Stimulated activated CD8-positive, alpha-beta memory T cell treated with anti-CD3 and anti-CD28 coated beads, Interleukin-12 subunit alpha, Interleukin-12 subunit beta, amount 100 ng/mL, for 24 hours (primary cell): ENCODE measurements around the gene OAF.
"Not testable (repeated sequence)": the region's sequence is repeated elsewhere in the genome, so short reads cannot be mapped to it uniquely, and the experiment has no call there.

Source experiments
- DNase-seq: peaks from one replicate; pipeline ENCODE4 v3.0.0-alpha.2; 2020; ENCODE audit errors: extremely low read depth

The OAF gene

GRCh38 chr11:120241277-120241676 is 30.4 kb downstream of the OAF start:
- DNase-seq, result no peak

- DNase-seq, result no peak
Measured at GRCh38 chr11:120243221-120243620, 32.4 kb downstream of the OAF start.

DNA sequence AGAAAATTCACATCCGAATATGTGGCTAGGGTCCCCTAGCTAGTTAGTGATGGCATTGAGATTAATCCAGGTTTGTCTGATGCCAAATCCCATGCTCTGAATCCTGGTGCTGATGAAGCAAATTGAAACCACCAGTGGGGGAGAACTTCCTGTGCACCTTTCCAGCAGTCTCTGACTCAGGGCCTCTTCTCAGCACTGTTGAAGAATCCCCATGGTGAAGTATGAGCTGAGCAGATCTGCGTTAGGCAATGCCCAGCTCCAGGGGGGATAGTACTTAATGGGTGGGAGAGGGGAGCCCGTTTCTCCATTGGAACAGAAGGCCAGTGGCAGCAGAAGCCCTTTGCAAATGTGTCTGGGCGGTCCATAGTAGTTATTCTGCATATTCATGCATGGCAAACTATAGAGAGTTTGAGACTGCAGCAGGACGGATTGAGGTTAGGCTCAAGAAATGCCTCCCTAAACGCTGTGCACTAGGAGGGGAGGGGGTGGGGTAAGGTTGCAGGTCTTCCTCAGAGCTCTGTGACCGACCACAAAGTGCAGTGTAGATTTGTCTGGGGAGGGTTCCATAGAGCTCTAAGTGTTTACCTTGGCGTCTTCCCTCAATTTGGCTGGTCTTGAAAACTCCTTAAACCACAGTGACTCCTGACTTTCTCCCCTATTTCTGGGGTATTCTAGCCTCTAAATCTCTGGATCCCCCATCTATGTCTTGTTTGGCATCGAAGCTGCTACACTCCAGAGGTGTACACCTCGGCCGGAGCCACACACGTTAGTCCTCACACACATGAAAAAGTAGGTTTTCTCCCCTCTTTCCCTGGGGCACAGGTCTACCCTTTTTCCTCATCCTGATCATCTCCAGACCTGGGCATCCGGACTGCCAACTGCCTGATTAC is 33.9 kb downstream of the OAF start:
- no peak for DNase-seq

DNA sequence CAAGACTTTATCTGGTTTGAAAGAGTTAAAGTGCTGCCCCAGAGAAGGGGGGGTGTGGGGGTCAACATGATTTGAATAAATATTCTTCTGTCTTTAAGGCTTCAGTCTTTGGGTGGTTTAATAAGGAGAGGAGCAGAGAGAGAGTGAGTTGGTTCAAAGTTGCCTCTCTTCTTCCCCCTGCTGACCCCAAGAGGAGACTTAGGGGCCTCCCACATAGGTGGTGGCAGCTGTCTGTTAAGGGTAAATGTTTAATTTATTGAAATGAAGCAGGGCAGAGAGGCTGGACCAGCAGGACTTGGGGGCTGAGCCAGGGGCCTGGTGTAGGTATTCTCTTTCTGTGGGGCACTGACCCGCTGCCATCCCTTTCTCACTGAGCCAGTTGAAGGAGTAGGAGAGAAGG is 34.6 kb downstream of the OAF start:
- no peak for DNase-seq

GRCh38 chr11:120248551-120249278 is 37.9 kb downstream of the OAF start:
- DNase-seq, result no peak

GRCh38 chr11:120249279-120250262 is 38.7 kb downstream of the OAF start:
- DNase-seq, result no peak

DNA sequence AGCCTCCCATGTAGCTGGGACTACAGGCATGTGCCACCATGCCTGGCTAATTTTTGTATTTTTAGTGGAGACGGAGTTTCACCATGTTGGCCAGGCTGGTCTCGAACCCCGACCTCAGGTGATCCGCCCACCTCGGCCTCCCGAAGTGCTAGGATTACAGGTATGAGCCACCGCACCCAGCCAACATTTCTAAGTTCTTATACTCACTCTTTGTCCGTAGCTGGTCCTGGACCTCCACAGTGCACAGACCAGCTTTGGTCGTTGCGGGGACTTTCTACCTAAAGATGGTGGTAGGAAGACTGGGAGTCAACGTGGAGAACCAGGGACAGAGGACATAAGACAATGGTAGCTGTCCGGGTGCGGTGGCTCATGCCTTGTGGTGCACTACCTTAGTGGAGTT is 42.5 kb downstream of the OAF start:
- not testable (repeated sequence) for DNase-seq

DNA sequence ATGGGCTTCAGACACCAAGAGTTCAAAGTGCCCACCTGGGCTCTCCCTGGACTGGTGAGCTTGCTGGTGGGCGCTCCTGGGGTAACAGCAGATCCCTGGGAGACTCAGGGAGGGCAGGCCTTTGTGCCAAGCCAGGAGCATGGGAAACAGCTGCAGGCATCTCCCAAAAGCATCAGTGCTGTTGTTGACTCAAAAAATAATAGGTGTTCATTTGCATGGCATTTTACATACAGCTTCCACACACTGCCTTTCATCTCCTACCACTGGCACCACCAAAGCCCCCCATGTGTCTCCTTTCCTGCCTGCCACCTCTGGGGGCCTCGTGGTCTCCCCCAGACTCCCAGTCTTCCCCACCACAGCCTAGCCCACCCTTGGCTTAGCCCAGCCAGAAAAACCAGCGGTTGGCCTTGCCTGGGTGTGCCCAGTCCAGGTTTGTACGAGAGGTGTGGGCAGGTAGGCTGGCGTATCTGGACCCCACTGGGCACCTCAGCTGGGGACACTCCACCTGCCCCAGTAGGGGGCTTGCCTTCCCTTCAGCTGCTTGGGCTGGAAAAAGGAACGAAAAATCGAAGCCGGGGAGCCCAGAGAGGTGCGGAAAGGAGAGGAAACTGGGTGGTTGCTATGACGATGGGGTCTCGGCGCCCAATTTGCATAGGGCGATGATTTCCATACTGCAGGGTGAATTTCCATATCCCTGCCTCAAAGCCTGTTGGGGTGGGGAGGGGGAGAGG is 44.1 kb downstream of the OAF start:
- no peak for DNase-seq

- DNase-seq, result no peak
Measured at GRCh38 chr11:120255519-120255866, 44.7 kb downstream of the OAF start.

DNA sequence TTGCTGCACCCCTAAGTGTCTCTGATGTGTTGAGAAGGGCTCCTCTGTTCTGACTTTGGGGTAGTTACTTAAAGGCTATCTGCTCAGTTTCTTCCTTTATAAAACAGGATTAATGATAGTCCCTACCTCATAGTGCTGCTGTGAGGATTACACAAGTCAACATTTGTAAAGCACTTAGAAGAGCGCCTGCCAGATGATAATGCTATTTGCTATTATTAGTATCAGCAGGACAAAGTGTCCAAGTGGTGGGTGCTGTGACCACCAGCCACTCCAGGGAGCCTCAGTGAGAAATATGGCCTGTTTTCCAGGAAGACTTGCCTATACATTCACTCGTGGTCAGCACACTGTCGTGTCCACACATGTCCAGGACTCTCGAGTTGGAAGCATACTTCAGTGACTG is 45.3 kb downstream of the OAF start:
- DNase-seq, result no peak

DNA sequence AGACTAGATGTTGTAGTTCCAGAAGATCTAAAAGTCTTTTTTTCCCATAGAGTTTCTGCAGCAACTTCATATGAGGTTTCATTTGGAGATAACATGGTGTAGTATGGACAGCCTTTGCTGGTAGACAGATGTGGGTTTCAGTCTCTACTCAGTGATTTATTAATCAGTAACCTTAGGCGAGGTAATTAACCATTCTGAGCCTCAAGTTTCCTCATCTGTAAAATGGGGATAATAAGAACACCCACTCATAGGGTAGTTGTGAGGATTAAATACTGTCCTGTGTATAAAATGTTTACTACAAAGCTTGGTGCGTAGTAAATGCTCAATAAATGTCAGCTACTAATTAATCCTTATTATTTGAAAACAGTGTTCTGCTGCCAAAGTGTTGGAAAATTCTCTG is 45.9 kb downstream of the OAF start:
- DNase-seq, result no peak

DNA sequence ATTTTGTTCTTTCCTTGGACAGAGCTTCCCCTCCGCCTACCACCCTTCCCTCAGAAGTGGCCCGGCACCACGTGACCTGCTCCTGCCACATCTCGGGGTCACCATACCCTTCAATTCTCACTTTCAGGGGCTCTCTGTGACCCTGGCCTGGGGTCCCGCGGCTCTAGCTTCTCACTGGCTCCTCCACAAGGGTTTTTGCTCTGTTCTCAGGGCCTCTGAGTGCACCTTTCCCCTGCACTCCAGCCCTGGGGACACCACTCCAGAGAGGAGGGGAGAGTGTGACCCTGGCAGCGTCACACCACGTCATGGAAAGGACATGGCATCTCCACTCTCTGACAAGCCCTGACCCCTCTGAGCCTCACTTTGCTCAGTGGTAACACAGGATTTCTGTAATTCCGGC is 46.5 kb downstream of the OAF start:
- DNase-seq, result no peak

DNA sequence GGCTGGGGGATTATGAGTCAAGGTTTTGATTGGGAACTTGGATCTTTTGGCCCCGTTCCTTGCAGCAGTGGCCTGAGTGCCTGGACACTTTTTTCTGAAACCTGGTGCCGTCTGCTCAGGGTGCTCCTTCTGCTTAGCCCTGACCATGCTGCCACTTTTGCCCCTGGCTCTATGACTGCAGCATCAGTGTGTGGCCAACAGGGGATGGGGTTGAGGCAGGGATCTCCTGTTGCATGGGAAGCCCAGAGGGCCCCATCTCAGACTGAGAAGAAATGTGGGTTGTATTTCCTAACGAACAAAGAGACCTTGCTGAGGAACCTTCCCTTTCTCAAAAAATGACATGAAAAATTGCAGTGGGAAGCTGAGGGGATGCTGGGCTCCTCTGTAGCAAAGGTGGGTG is 47.8 kb downstream of the OAF start:
- no peak for DNase-seq

- DNase-seq, result no peak
Measured at GRCh38 chr11:120259241-120259640, 48.4 kb downstream of the OAF start.

DNA sequence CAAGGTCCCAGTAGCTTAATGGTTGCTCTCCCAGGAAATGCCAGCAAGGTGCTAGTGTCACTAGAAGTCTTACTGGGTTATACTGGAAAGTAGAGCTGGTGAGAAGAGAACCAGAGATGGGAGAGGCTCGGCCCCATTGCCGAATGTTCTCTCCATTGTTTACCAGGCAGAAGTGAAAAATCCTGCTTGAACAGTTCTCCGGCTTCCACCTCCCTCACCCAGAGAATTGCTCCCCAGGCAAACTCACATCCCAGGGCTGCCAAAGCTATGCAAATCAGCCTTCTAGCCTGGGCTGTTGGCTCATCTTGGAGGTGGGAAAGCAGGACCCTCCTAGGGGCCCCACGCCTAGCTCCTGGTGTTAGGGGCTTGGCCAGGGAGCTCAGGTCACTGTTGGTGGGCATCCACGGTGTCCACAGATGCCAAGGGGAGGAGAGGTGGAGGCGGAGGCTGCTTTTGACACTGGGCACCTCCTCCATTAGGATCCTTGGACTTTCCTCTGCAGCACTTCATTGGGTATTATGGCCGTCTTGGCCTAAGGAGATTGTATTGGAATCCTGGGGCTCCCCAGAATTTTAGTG is 49.2 kb downstream of the OAF start:
- DNase-seq, result no peak

GRCh38 chr11:120260616-120261015 is 49.8 kb downstream of the OAF start:
- DNase-seq, result no peak

GRCh38 chr11:120261321-120261720 is 50.5 kb downstream of the OAF start:
- no peak for DNase-seq

DNA sequence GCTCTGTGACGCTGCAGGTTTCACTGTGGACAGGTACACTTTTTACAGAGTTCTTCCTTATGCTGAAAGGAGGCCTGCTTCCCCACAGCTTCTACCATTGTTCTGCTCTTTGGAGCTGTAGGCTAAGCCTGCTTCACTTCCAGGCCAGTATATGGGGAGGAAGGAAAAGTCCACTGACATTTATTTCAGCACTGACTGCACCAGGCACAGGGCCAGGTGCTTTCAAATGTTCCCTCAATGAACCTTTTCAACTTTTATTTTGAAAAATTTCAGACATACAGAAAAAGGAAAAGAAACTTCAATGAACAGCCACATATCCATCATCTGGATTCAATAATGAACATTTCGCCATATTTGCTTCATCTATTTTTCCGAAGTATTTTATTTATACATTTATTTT is 51.1 kb downstream of the OAF start:
- DNase-seq, result no peak

- no peak for DNase-seq
Measured at GRCh38 chr11:120267319-120267718, 56.5 kb downstream of the OAF start.

GRCh38 chr11:120268686-120269085 is 57.9 kb downstream of the OAF start:
- no peak for DNase-seq

DNA sequence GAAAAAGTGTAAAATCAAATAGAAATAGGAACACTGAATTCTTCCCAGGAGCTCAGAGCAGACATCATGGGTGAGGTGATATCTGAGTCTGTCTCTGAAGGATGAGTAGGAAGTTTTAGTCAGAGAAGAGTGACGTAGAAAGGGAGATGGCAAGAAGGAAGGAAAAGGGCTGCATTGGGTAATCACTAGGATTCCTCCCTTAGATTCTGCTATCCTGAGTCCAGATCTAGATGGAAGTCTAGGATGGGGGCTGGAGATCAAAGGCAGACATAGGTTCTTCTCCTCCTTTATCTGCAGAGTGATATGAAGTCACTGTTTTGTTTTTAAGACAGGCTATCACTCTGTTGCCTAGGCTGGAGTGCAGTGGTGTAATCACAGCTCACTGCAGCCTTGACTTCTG is 59.6 kb downstream of the OAF start:
- no peak for DNase-seq
